GM18873 (cell line): ENCODE results near the gene ENTPD8.

Experiments used
- ATAC-seq: cut with Tn5 transposase; IDR thresholded peaks from one replicate; pipeline ENCODE4 v1.9.1; 2021; ENCODE audit warnings: mild to moderate bottlenecking, moderate library complexity, moderate number of reproducible peaks; ENCODE audit not compliant: unreplicated experiment, low FRiP score

ENTPD8 gene

GRCh38 chr9:137433349-137433915, 7.7 kb downstream of the ENTPD8 start:
- no peak for ATAC-seq

GRCh38 chr9:137432687-137433348, 8.3 kb downstream of the ENTPD8 start:
- ATAC-seq, result no peak

- ATAC-seq, result no peak
These were observed 9.7 kb downstream of the ENTPD8 start for GRCh38 chr9:137431416-137431931.

GRCh38 chr9:137430723-137431415, 10.3 kb downstream of the ENTPD8 start:
- no peak for ATAC-seq

- ATAC-seq, result no peak
These were observed 11.0 kb downstream of the ENTPD8 start for GRCh38 chr9:137429974-137430722.

- no peak for ATAC-seq
These were observed 11.6 kb downstream of the ENTPD8 start for GRCh38 chr9:137429546-137429890.

GRCh38 chr9:137428841-137429545, 12.2 kb downstream of the ENTPD8 start:
- ATAC-seq, result no peak

- ATAC-seq, result no peak
These were observed 12.9 kb downstream of the ENTPD8 start for GRCh38 chr9:137428311-137428630.

- ATAC-seq, result no peak
These were observed 13.5 kb downstream of the ENTPD8 start for GRCh38 chr9:137427454-137428310.

- no peak for ATAC-seq
These were observed 15.0 kb downstream of the ENTPD8 start for GRCh38 chr9:137426018-137426681.

- peak; percentile 21 for ATAC-seq
These were observed 17.5 kb downstream of the ENTPD8 start for GRCh38 chr9:137423514-137424291.

GRCh38 chr9:137422604-137423513, 18.3 kb downstream of the ENTPD8 start, which contains the start of the genes EXD3 and NOXA1:
TSS of gene EXD3 (minus strand) at chr9:137423162. CDS start at chr9:137395357, 27,805 bp downstream.
TSS of gene NOXA1 (plus strand) at chr9:137423393. CDS start at chr9:137423530, 137 bp downstream.
- peak; percentile 71 for ATAC-seq

- ATAC-seq, result no peak
These were observed 19.1 kb downstream of the ENTPD8 start for GRCh38 chr9:137421838-137422603.

- no peak for ATAC-seq
These were observed 23.8 kb downstream of the ENTPD8 start for GRCh38 chr9:137417161-137418021.

GRCh38 chr9:137416563-137417151, 24.5 kb downstream of the ENTPD8 start:
- no peak for ATAC-seq
